Esophagus squamous epithelium (tissue), 5 donors: ENCODE results near the gene KDF1. TPM values are rescaled to one million over a fixed set of nuclear protein-coding genes. Genes with fewer than 3 reads are reported as not detected.

Experiments used
- DNase-seq: peaks from one replicate; lab custom pipeline; 2025; lab: John Stamatoyannopoulos, UW
- H3K27ac ChIP-seq, 4 donors: fragments of 200-600 bp; sonication (generic); one replicate each; pipeline ENCODE4 v1.5.1; 2016 to 2019; ENCODE audit warnings: mild to moderate bottlenecking in 1 of 4
- H3K27me3 ChIP-seq, 4 donors: fragments of 200-600 bp; sonication (generic); 1 replicate in 3 of 4; 2 replicates in 1 of 4; pipeline versions ENCODE4 v1.5.1 to v1.6.0; 2017 to 2021; ENCODE audit warnings: antibody characterized with exemption in 1 of 4
- H3K36me3 ChIP-seq, 3 donors: fragments of 200-600 bp; sonication (generic); one replicate each; pipeline ENCODE4 v1.5.1; 2016 to 2019
- H3K4me1 ChIP-seq, 3 donors: fragments of 200-600 bp; sonication (generic); one replicate each; pipeline ENCODE4 v1.5.1; 2017 to 2019
- H3K4me3 ChIP-seq, 4 donors: fragments of 200-600 bp; sonication (generic); 1 replicate in 3 of 4; 2 replicates in 1 of 4; pipeline ENCODE4 v1.5.1; 2016 to 2019; ENCODE audit warnings: mild to moderate bottlenecking in 2 of 4, moderate library complexity in 1 of 4
- H3K9me3 ChIP-seq, 3 donors: fragments of 200-600 bp; sonication (generic); one replicate each; pipeline ENCODE4 v1.5.1; 2016 to 2019
- CTCF ChIP-seq, 6 experiments: fragments of 450-650 bp in 4 of 6; fragments of 200-600 bp in 2 of 6; sonication (generic) in 2 of 6; IDR thresholded peaks; one replicate each; pipeline ENCODE4 v1.5.1; 2016 to 2019; ENCODE audit warnings: antibody characterized with exemption in 6 of 6, mild to moderate bottlenecking in 4 of 6, moderate library complexity in 4 of 6
- POLR2A ChIP-seq, 4 donors: fragments of 450-650 bp; IDR thresholded peaks; one replicate each; pipeline ENCODE4 v1.6.1; 2017; ENCODE audit warnings: antibody characterized with exemption in 4 of 4, mild to moderate bottlenecking in 4 of 4, moderate library complexity in 3 of 4
- WGBS, 2 donors: methylation state at CpG; one replicate each; pipeline ENCODE4 v1.1.5; 2018; 5-methylcytosine and 5-hydroxymethylcytosine counted together
- intact Hi-C: fragments of 100-400 bp; cut with DNase I; formaldehyde crosslinking; loops from one replicate; pipeline ENCODE4 v1.15.0; 2022
- total RNA-seq, 4 donors: library from RNA; depleted of rRNA; stranded (reverse); fragments of >200 nt; gene quantifications; one replicate each; pipeline ENCODE4 v1.1.0, GENCODE V29; 2016
- donor health status: DM: yes; HTN: yes; CAD: no.

The KDF1 gene
- total RNA-seq, 4 donors from 2014 or later = 18.4 to 25.6 (median 19.6) TPM

GRCh38 chr1:27001570-27002360 lies 41.5 kb upstream of the KDF1 start:
- Histone ChIP-seq H3K4me3 (no peak overlapping the region), H3K9me3 (no peaks in the 10 kb centered on the region), H3K27me3 (no peaks in the 10 kb centered on the region), H3K27ac (peak overlapping the region; percentile 72 to 94 (median 92)), H3K36me3 (peaks cover 11 to 45% (median 17%) of the 10 kb centered on the region in 3 donors), H3K4me1 (peaks cover 60 to 100% (median 63%) of the 10 kb centered on the region in 3 donors)
- WGBS, 2 donors = 55 to 64% methylated on average over 9 to 12 of the region's 13 CpGs
- peak; percentile 46 for DNase-seq
- TF ChIP-seq CTCF (IDR thresholded peaks at IDR 0.05) (peak in 1 of 6 experiments; percentile 10), POLR2A (IDR thresholded peaks at IDR 0.05) (no peak)
- intact Hi-C loops = no loop called here

- Histone ChIP-seq H3K4me1 (peaks cover 54 to 100% (median 66%) of the 10 kb centered on the region in 3 donors), H3K4me3 (no peak overlapping the region), H3K27ac (peak overlapping the region; percentile 72 to 94 (median 92)), H3K9me3 (no peaks in the 10 kb centered on the region), H3K36me3 (peaks cover 8 to 37% (median 13%) of the 10 kb centered on the region in 3 donors), H3K27me3 (peaks cover 0 to 5% (median 0%) of the 10 kb centered on the region in 4 donors)
- intact Hi-C loops = no loop called here
- no peak for DNase-seq
- TF ChIP-seq CTCF (IDR thresholded peaks at IDR 0.05) (no peak), POLR2A (IDR thresholded peaks at IDR 0.05) (no peak)
- WGBS, 2 donors = 74 to 80% methylated on average over 7 to 8 of the region's 8 CpGs
Observed at GRCh38 chr1:27000817-27001460, 40.7 kb upstream of the KDF1 start.

GRCh38 chr1:27000090-27000816 lies 40.0 kb upstream of the KDF1 start:
- no peak for TF ChIP-seq POLR2A (IDR thresholded peaks at IDR 0.05)
- no peak for TF ChIP-seq CTCF (IDR thresholded peaks at IDR 0.05)
- 60% methylated on average over 9 of the region's 9 CpGs for WGBS, 2 donors
- peaks cover 0 to 10% (median 0%) of the 10 kb centered on the region in 4 donors for H3K27me3 ChIP-seq
- no peak overlapping the region for H3K4me3 ChIP-seq
- peak overlapping the region; percentile 72 to 94 (median 92) for H3K27ac ChIP-seq
- no peaks in the 10 kb centered on the region for H3K9me3 ChIP-seq
- DNase-seq = no peak
- H3K4me1 ChIP-seq = peaks cover 50 to 100% (median 73%) of the 10 kb centered on the region in 3 donors
- H3K36me3 ChIP-seq = peaks cover 4 to 30% (median 6%) of the 10 kb centered on the region in 3 donors
- intact Hi-C loops = no loop called here

GRCh38 chr1:26999440-26999987 lies 39.2 kb upstream of the KDF1 start:
- Histone ChIP-seq H3K4me1 (peaks cover 51 to 100% (median 73%) of the 10 kb centered on the region in 3 donors), H3K27me3 (peaks cover 0 to 18% (median 0%) of the 10 kb centered on the region in 4 donors), H3K9me3 (no peaks in the 10 kb centered on the region), H3K36me3 (peaks cover 0 to 23% (median 0%) of the 10 kb centered on the region in 3 donors), H3K4me3 (no peak overlapping the region), H3K27ac (peak overlapping the region; percentile 72 to 94 (median 92))
- 36 to 43% methylated on average over 6 to 7 of the region's 7 CpGs for WGBS, 2 donors
- intact Hi-C loops = loop anchor here (5.0 to 10.0 kb wide), 2 partner anchors 33 to 95 kb away; no protein-coding TSS in a partner anchor
- DNase-seq = no peak
- no peak for TF ChIP-seq CTCF (IDR thresholded peaks at IDR 0.05)
- TF ChIP-seq POLR2A (IDR thresholded peaks at IDR 0.05) = peak in 1 of 4 donors; percentile 16
